NOMO-1 (cell line): ENCODE measurements around the gene TMEM86B.

ENCODE experiments used
- DNase-seq, 2 experiments: peaks; one replicate each; lab custom pipeline; 2025; ENCODE audit not compliant: unreplicated experiment in 2 of 2; lab: John Stamatoyannopoulos, UW

Gene TMEM86B

GRCh38 chr19:55179606-55180484 is 48.7 kb downstream of the TMEM86B start, which contains the start of gene SYT5:
Gene SYT5, minus strand, starts transcription at chr19:55180289. Its CDS starts 1,248 bp downstream, at chr19:55179041.
- DNase-seq: peak in 1 of 2 experiments; percentile 38

GRCh38 chr19:55178781-55179599 is 49.6 kb downstream of the TMEM86B start:
- DNase-seq: peak; percentile 33 to 48
